GM12865 (cell line): Measurements from ENCODE around the gene LKAAEAR1.

ENCODE experiments used
- DNase-seq: peaks from one replicate; pipeline ENCODE4 v3.0.0; 2010; ENCODE audit warnings: low read depth
- H3K4me3 ChIP-seq: 2 replicates; pipeline ENCODE4 v1.5.1; 2011; ENCODE audit warnings: mild to moderate bottlenecking, low read depth, low read length, control low read depth
- CTCF ChIP-seq: IDR thresholded peaks from 2 replicates; pipeline ENCODE4 v1.5.1; 2011; ENCODE audit warnings: low read length, control low read depth, low read depth, inconsistent platforms; ENCODE audit not compliant: insufficient read depth; ENCODE audit errors: missing control alignments

Gene LKAAEAR1

GRCh38 chr20:64108731-64109681, 24.8 kb upstream of the LKAAEAR1 start:
- no peak for TF ChIP-seq CTCF
- no peak for DNase-seq
- H3K4me3 ChIP-seq = no peak overlapping the region

- no peak for TF ChIP-seq CTCF
- no peak overlapping the region for H3K4me3 ChIP-seq
- no peak for DNase-seq
Measured at GRCh38 chr20:64107736-64108457, 23.7 kb upstream of the LKAAEAR1 start.

- no peak for DNase-seq
- no peak within 1 kb of the TSS for H3K4me3 ChIP-seq
- no peak for TF ChIP-seq CTCF
Measured at GRCh38 chr20:64106981-64107735, 23.0 kb upstream of the LKAAEAR1 start, which contains the start of gene NPBWR2. TSS of gene NPBWR2 (minus strand) at chr20:64107565. CDS start at chr20:64106831, 734 bp downstream.

- no peak for DNase-seq
- H3K4me3 ChIP-seq = no peak overlapping the region
- no peak for TF ChIP-seq CTCF
Measured at GRCh38 chr20:64106435-64106961, 22.3 kb upstream of the LKAAEAR1 start.

- TF ChIP-seq CTCF = no peak
- no peak for DNase-seq
- H3K4me3 ChIP-seq = no peak overlapping the region
Measured at GRCh38 chr20:64105846-64106434, 21.7 kb upstream of the LKAAEAR1 start.
